PC-9 (cell line): Measurements from ENCODE around the gene KLK12. TPM values are rescaled to one million over a fixed set of nuclear protein-coding genes. Genes with fewer than 3 reads are reported as not detected.
A peak's percentile ranks its signal among the peaks of the same experiment; 100 is the strongest.

Experiments used
- Bru-seq: library from RNA; stranded (reverse); fragments of 400-500 nt; gene quantifications from one replicate; lab custom pipeline; 2021; lab: Mats Ljungman, UMichigan
- BruChase-seq, 2 experiments: library from RNA; stranded (reverse); fragments of 400-500 nt; gene quantifications; one replicate each; lab custom pipeline; 2021; lab: Mats Ljungman, UMichigan
- BruUV-seq: library from RNA; stranded (reverse); fragments of 400-500 nt; replicated peaks from 2 replicates; lab custom pipeline; 2021; lab: Mats Ljungman, UMichigan
- CTCF ChIA-PET: fragments of 300-600 bp; sonication (Branson Sonifier 250); formaldehyde crosslinking; loops from one replicate; lab custom pipeline; 2022; ENCODE audit warnings: antibody characterized with exemption; lab: Charles Lee
- POLR2A ChIA-PET: fragments of 300-600 bp; sonication (Branson Sonifier 250); formaldehyde crosslinking; loops from one replicate; lab custom pipeline; 2022; ENCODE audit warnings: antibody characterized with exemption; ENCODE audit not compliant: unreplicated experiment; lab: Charles Lee
- DNase-seq, 2 experiments: peaks; one replicate each; pipeline versions ENCODE4 v3.0.0 to v3.0.0-alpha.2; 2015 to 2022; ENCODE audit warnings: mixed read lengths in 1 of 2
- H2AFZ ChIP-seq: fragments of 200-600 bp; sonication (generic); 2 replicates; pipeline ENCODE4 v1.8.1; 2017; ENCODE audit warnings: antibody characterized with exemption
- H3F3A ChIP-seq: fragments of 200-600 bp; sonication (generic); 2 replicates; pipeline ENCODE4 v1.8.1; 2017; ENCODE audit warnings: antibody characterized with exemption, mild to moderate bottlenecking, low read depth; ENCODE audit not compliant: insufficient read depth
- H3K27ac ChIP-seq: fragments of 200-600 bp; sonication (generic); 2 replicates; pipeline ENCODE4 v1.6.1; 2016; ENCODE audit warnings: mixed run types
- H3K27me3 ChIP-seq: fragments of 200-600 bp; sonication (generic); 2 replicates; pipeline ENCODE4 v1.6.1; 2016; ENCODE audit warnings: low read depth, mixed run types; ENCODE audit not compliant: insufficient read depth
- H3K36me3 ChIP-seq: fragments of 200-600 bp; sonication (generic); 2 replicates; pipeline ENCODE4 v1.6.1; 2016; ENCODE audit warnings: low read depth, mixed run types
- H3K4me1 ChIP-seq: fragments of 200-600 bp; sonication (generic); replicated peaks from 2 replicates; pipeline ENCODE4 v1.6.1; 2016; ENCODE audit warnings: mixed run types; ENCODE audit not compliant: insufficient read depth
- H3K4me2 ChIP-seq: fragments of 200-600 bp; sonication (generic); 2 replicates; pipeline ENCODE4 v1.6.1; 2017; ENCODE audit warnings: mixed run types
- H3K4me3 ChIP-seq: fragments of 200-600 bp; sonication (generic); 2 replicates; pipeline ENCODE4 v1.6.1; 2016; ENCODE audit warnings: mixed run types
- H3K79me2 ChIP-seq: fragments of 200-600 bp; sonication (generic); 2 replicates; pipeline ENCODE4 v1.6.1; 2017; ENCODE audit warnings: low read depth, mixed run types
- H3K9me2 ChIP-seq: fragments of 200-600 bp; sonication (generic); 2 replicates; pipeline ENCODE4 v1.8.1; 2017; ENCODE audit warnings: mild to moderate bottlenecking; ENCODE audit not compliant: insufficient read depth
- H3K9me3 ChIP-seq: fragments of 200-600 bp; sonication (generic); 2 replicates; pipeline ENCODE4 v1.8.1; 2016; ENCODE audit warnings: low read depth; ENCODE audit not compliant: insufficient read depth
- H4K20me1 ChIP-seq: fragments of 200-600 bp; sonication (generic); 2 replicates; pipeline ENCODE4 v1.8.1; 2017; ENCODE audit not compliant: insufficient read depth
- CTCF ChIP-seq: fragments of 200-600 bp; sonication (generic); conservative IDR thresholded peaks from 2 replicates; pipeline ENCODE4 v1.6.1; 2017; ENCODE audit warnings: mixed run types, antibody characterized with exemption, mild to moderate bottlenecking, moderate library complexity
- EZH2 ChIP-seq: fragments of 200-600 bp; sonication (generic); IDR thresholded peaks from 2 replicates; pipeline ENCODE4 v1.8.0; 2017; ENCODE audit warnings: antibody characterized with exemption, low read depth
- intact Hi-C: fragments of 100-400 bp; cut with micrococcal nuclease; formaldehyde crosslinking; loops from one replicate; pipeline ENCODE4 v1.10.0; 2022; ENCODE audit not compliant: unreplicated experiment
- long read RNA-seq: library from polyadenylated mRNA; stranded (forward); transcript quantifications from one replicate; pipeline ENCODE4 v2.0.0, GENCODE V29; 2022
- total RNA-seq: library from RNA; stranded (reverse); gene quantifications from 2 replicates; pipeline ENCODE4 v1.2.3, GENCODE V29; 2021

Gene KLK12
- total RNA-seq (not detected in 2 replicates), Bru-seq, nascent RNA (not detected), BruChase-seq, experiment 1, labeled RNA remaining after a 2-hour chase (not detected), BruChase-seq, experiment 2, labeled RNA remaining after a 6-hour chase (not detected)
- long read RNA-seq: 0 reads

GRCh38 chr19:51034704-51035103 lies at the start of gene KLK12:
KLK12 (minus strand) TSS chr19:51035002; CDS start chr19:51034621, 381 bp downstream.
- Histone ChIP-seq H3K27me3 (no peaks in the 10 kb centered on the region), H3K9me2 (no peaks in the 10 kb centered on the region), H3K4me3 (no peak within 1 kb of the TSS), H3K4me1 (no peaks in the 10 kb centered on the region), H3K4me2 (0 out of 2 replicates have a peak within 1 kb of the TSS, but pooled peaks have one; percentile 4), H3F3A (no peaks in the 10 kb centered on the region), H3K9me3 (no peaks in the 10 kb centered on the region), H3K36me3 (no peaks in the 10 kb centered on the region), H3K79me2 (no peaks in the 10 kb centered on the region), H2AFZ (no peak within 1 kb of the TSS), H4K20me1 (no peaks in the 10 kb centered on the region), H3K27ac (no peak within 1 kb of the TSS)
- ChIA-PET POLR2A (interaction anchor here (0.6 kb wide), 1 partner anchor 32 kb away, joined by 3 read pairs; no protein-coding TSS in a partner anchor), CTCF (interaction anchor here (0.6 kb wide), 1 partner anchor 329 kb away, joined by 3 read pairs; no protein-coding TSS in a partner anchor)
- intact Hi-C loops: no loop called here
- TF ChIP-seq CTCF (no peak), EZH2 (no peak)
- no TSS peak for BruUV-seq
- DNase-seq: peak in 1 of 2 experiments; percentile 37

GRCh38 chr19:51084505-51084904 lies 49.7 kb upstream of the KLK12 start:
- intact Hi-C loops: no loop called here
- Histone ChIP-seq H3K9me2 (no peaks in the 10 kb centered on the region), H3K4me2 (no peak overlapping the region), H3F3A (no peaks in the 10 kb centered on the region), H3K9me3 (no peaks in the 10 kb centered on the region), H3K27me3 (peaks cover 33% of the 10 kb centered on the region), H3K4me1 (no peaks in the 10 kb centered on the region), H3K4me3 (no peak overlapping the region), H2AFZ (no peak overlapping the region), H3K79me2 (no peaks in the 10 kb centered on the region), H3K27ac (no peak overlapping the region), H4K20me1 (no peaks in the 10 kb centered on the region), H3K36me3 (no peaks in the 10 kb centered on the region)
- DNase-seq: no peak
- CTCF ChIA-PET: no interaction called here
- TF ChIP-seq EZH2 (no peak), CTCF (no peak)
- POLR2A ChIA-PET: no interaction called here
- no TSS peak for BruUV-seq

GRCh38 chr19:51083783-51084182 lies 49.0 kb upstream of the KLK12 start:
- Histone ChIP-seq H3K27me3 (peaks cover 33% of the 10 kb centered on the region), H2AFZ (no peak overlapping the region), H3K4me3 (no peak overlapping the region), H3K4me1 (no peaks in the 10 kb centered on the region), H3K9me3 (no peaks in the 10 kb centered on the region), H3K27ac (no peak overlapping the region), H4K20me1 (no peaks in the 10 kb centered on the region), H3K36me3 (no peaks in the 10 kb centered on the region), H3F3A (no peaks in the 10 kb centered on the region), H3K9me2 (no peaks in the 10 kb centered on the region), H3K4me2 (no peak overlapping the region), H3K79me2 (no peaks in the 10 kb centered on the region)
- no TSS peak for BruUV-seq
- ChIA-PET CTCF (no interaction called here), POLR2A (no interaction called here)
- TF ChIP-seq CTCF: no peak
- TF ChIP-seq EZH2: no peak
- intact Hi-C loops: no loop called here
- DNase-seq: no peak
